Measurements from ENCODE around the gene NEURL1.

Gene NEURL1

DNA sequence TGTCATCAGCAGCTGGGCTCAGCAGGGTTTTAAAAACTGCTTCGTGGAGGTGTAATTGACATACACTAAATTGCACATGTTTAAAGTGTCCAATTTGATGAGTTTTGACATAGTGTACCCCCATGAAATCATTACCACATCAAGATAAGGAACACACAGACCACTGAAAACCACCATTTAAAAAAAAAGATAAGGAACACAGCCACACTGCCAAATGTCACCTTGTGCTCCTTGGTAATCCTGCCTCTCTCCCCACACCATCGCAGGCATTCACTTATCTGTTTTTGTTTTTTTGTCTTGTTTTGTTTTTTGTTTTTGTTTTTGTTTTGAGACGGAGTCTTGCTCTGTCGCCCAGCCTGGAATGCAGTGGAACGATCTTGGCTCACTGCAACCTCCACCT is 75.0 kb downstream of the NEURL1 start:
- DNase-seq: no peak

DNA sequence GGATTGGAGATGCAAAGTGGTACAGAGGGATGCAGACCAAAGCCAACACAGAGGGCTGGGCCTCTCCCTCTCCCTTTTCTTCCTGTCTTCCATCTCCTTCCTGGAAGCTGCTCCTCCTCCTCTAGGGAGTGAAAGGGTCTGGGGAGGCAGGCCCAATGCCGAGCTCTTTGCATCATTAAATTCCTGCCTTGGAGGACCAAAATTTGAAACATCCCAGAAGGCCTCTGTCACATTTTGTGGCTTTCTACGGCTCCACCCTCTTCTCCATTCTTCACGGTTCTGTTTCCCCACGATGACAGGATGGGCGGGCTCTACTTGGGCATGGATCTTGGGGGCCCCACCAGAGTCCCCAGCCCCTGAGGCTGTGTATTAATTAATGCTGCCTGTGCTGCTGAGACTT is 76.4 kb downstream of the NEURL1 start:
- no peak for DNase-seq

DNA sequence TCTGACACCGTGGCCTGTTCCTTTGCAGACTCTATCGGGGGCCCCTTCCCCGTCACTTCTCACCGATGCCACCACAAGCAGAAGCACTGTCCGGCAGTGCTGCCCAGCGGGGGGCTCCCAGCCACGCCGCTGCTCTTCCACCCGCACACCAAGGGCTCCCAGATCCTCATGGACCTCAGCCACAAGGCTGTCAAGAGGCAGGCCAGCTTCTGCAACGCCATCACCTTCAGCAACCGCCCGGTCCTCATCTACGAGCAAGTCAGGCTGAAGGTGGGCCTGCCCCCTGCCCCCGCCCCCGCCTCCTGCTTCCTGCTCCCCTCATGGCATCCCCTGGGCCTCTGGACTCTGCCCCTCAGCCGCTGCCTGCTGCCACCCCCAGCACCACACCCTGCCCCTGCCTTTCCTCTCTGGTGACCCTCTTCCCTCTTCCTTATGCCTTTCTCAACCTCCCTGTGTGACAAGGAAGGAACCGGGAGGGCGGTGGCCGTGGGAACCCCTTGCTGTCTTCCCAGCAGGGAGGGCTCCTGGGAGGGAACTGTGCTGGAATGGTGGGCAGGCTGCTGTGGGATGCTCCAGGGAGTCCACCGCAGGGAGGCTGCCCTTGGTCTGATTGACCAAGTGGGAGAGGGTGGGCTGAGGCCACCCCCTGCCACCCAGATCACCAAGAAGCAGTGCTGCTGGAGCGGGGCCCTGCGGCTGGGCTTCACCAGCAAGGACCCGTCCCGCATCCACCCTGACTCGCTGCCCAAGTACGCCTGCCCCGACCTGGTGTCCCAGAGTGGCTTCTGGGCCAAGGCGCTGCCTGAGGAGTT is 77.5 kb downstream of the NEURL1 start:
- DNase-seq: no peak

DNA sequence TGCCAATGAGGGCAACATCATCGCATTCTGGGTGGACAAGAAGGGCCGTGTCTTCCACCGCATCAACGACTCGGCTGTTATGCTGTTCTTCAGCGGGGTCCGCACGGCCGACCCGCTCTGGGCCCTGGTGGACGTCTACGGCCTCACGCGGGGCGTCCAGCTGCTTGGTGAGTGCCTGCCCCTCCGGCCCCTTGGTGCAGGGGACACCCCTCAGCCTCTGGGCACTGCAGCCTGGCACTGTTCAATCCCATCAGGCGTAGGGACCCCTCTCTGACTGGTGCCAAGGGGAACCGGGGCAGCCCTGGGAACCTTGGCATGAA is 78.1 kb downstream of the NEURL1 start:
- DNase-seq: no peak

DNA sequence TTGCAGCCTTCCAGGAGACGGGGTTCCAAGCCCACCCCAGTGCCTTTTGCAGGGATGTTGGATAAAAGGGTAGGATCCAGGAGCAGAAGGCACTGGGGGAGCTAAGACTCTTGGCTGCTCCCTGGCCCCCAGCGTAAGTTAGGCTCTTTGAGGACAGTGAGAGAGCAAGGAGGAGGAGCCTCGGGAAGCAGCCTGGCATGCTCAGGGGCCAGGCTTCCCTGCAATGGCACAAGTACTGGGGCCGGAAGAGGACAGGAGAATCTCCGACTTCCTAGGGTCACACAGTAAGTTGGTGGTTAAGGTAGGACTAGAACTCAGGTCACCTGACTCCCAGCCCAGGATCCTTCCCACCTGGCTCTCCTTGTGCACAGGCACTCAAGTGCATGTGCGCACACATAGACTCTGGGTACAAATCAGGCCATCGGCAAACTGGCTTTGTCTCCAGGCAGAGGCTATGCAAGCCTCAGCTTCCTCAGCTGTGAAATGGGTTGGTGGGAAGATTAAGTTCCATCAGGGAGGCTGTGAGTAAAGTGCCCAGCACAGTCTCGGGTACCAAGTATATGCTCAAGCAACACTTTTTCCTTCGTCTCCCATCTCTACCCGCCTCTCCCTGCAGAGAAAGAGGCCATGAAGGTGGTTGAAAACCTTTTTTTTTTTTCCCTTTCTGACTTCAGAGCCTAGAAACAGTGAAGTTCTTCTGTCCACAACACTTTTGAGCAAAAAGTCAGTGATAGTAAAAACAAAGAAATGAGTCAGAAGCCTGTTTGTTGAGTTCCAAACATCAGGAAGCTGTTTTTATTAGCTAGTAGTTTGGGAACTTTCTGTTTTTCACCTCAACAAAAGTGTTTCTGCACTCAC is 79.1 kb downstream of the NEURL1 start:
- no peak for DNase-seq

DNA sequence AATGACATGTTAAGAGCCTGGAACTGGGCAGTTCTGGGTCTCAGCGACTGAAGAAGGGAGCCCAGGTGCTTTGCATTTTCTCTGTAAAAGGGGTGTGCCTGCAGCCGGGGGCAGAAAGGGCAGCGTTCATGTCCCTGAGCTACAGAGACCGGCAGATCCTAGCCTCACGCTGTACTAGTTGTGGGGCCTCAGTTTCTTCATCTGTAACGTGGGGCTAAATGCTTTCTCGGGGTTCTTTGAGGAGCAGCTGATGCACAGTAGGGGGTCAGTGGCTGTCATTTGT is 79.6 kb downstream of the NEURL1 start:
- DNase-seq: no peak

DNA sequence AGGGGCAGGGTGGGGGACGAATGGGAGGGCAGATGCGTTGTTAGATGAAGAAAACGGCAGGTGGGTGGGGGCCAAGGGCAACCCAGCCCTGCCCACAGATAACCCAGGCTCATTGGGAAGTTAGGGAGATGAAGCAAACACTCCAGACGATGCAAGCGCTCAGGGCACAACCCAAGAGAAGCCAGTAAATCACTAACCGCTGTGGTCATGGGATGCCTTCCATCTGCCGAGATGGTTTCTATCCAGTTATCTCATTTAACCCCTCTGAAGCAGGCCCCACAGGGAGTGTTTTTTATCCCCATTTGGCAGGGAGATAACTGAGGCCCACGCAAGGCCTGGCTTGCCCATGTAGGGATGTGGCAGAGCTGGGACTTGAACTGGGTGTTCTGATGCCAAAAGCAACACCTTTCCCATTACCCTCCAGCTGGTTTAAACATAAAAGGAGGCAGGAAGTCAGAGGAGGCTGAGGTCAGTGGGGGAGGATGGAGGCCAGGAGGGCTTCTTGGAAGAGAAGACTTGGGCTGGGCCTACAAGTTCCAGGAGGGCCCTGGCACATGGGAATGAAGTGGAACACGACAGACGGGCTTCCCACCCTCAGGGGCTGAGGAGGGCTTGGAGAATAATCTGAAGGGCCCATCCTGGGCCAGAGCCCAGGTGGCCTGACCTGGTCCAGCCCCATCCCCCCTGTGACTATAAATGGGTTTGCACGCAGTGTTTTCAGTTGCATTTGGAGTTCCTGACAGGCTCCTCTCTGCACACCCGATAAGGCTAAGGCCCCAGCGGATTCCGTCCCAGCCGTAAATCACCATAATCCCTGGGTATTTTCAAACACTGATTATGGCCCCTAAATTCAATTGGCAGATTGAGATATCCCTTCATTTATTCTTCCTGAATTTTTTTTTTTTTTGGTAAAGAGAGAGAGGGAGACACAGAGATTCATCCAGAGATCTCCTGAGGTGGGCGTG is 80.9 kb downstream of the NEURL1 start:
- DNase-seq: no peak

DNA sequence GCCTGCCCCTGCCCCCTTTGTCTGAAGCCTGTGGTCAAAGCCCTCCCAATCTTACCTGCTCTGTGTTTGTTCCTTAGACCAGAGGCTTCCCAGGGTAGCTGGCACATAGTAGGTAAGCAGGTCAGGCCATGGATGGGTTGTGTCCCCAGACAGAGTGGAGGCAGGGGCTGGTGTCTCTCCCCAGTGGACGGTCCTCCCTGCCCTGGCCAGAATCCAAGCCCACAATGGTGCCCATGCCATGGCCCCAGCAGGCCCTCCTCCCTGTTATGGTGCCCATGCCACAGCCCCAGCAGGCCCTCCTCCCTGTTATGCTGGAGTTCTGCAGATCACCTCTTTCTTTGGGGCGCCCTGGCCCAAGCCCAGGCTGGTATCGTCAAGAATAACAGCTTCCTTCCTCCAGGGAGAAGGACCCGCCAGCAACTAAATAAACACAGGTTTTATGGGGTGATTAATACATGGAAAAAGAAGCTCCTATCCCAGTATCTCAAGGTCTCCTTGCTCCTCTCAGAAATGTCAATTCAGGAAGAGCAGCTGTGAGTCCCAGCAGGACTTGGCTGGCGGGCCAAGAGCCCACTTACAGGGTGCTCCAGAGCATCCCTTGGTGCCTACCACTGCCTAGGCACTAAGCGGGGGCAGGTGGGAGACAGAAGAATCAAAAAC is 82.0 kb downstream of the NEURL1 start:
- DNase-seq: no peak

DNA sequence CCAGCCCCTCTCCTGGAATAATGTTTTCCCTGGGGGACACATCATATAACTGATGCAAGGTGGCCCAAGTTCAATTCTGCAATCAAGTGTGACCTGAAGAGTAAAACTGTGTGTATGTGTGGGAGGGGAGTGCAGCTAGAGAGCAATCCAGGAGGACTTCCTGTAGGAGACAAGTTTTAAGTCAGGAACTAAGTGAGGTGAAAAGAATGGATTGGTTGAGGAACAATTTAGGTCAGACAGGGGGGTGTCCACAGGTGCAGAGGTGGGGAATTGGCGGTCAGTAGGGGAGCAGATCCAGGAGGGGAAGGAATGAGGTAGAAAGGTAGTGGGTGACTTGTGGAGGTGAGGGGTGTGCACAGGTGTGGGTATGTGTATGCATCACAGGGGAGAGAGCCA is 82.6 kb downstream of the NEURL1 start:
- no peak for DNase-seq

DNA sequence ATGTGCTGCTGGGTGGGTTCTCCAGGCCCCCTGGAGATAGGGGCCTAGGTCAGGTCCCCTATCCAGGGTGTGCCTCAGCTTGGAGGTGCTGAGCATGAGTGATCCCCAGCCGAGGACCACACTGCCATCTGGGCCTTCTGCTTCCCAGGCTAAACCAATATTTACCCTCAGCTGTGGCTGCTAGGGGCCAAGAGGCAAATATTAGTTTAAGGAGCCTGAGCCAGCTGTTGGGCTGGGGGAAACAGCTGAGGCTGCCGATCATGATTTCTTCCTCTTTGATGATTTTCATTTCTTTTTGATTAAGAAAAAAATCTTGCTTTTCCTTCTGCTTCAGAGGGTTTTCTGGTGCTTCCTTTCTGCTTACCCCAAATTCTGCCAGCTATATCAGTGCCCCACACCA is 83.4 kb downstream of the NEURL1 start:
- no peak for DNase-seq

DNA sequence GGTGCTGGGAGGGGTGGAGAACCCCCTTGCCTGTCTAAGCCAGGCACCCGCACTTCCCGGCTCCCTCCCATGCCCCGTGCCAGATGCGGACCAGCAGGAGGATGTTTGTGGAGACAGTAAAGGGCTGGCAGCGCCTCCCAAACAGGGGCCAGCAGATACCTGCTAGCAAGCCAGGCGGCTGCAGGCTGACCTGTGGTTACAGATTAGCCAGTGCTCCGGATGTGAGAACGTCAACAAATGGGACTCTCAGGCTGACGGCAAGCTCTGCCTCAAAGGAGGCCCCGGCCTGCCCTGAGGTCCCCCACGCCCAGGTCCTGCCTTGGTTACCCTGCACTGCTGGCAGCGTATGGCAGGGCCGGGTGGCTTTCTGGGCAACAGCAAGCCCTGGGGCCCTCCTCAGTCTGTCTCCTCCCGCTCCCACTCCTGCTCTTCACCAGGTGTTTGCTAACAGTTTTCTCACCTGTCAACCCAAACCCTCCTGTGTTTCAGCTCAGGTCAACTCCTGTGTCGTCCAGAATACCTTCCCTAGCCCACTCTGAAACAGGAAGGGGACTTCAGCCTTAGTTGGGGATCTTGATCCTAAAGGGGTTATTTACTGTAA is 85.4 kb downstream of the NEURL1 start:
- DNase-seq: no peak

DNA sequence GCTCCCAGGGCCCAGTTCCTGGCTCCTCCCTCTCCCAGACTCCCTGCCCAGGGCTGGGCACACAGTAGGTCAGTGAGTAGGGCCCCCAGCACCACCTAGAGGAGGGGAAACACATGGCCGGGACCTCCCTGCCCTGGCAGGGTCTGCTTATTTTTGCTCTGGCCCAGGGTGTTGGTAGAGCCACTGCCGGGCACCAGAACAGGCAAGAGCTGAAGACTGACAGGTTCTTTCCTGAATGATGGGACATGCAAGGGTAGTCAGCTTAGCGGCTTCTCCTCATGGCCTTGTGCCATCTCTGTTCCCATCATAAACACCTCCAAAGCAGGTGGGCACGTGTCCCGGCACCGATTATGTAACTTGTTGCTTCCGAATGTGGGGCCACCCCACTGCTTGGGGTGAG is 86.5 kb downstream of the NEURL1 start:
- DNase-seq: no peak

DNA sequence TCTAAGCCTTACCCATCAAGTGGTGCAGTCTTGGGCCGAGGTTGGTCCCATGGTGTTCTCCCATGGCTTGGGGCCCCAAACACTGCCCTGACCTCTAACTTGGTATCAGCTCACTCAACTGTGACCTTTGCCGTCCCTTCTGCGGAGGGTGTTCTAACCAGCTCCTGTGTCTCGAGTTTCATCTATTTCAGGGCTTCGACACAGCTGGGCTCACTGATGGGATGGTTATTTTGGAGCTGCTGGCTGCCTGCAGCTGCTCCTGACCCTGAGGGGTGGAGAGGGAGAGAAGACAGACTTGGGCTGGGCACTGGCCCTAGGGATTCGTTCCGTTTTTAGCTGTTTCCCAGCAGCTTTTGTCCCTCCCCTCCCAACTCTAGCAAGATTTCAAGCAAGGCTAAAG is 86.9 kb downstream of the NEURL1 start:
- no peak for DNase-seq

DNA sequence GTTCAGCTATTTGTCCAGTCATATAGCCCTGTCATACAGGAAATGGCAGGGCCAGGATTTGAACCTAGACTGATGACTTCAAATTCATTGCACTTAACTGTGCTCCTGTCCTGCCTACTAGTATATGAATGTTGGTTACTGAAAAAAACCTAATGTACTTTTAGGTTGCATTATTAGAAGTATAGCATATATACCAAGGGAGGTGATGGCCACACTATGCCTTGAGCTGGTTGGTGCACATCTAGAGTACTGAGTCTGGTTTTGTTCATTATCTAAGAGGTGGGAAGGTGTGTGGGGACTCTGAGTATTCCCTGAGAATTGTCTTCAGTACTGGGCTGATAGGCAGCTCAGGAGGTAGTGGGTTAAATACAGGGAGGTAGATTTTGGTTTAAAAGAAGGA is 88.0 kb downstream of the NEURL1 start:
- no peak for DNase-seq

DNA sequence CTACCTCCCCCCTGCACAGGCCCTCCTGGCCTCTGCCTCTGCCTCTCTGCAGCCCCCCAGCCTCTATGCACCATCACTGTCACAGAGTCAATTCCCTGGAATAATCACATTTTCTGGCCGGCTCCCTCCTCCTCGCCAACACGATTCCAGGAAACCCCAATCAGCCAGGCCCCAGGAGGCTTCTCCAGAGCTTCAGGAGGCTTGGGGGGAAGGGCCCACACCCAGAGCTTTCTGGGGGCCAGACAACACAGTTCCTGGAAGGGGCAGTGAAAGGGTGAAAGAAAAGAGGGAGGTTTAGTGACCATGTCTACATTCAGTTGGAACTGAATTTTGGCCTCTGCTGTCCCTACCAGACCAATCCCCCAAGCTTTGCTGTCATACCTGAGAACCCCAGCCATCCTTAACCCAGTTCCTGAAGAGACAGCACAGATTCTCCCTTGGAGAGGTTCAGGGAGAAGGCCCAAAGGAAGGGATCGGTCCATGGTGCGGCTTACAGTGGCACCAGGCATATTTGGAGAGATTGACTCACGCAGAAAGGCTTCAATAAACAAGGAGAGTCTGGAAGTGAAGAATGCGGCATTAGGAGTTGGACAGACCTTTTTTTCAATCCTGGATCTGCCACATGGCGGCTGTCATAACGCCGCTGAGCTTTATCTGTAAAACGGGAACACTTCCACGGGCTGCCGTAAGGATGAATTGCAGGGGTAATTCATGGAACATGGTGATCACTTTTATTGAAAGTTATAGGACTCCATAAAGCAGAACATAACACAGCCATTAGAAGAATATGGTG is 89.0 kb downstream of the NEURL1 start:
- no peak for DNase-seq

DNA sequence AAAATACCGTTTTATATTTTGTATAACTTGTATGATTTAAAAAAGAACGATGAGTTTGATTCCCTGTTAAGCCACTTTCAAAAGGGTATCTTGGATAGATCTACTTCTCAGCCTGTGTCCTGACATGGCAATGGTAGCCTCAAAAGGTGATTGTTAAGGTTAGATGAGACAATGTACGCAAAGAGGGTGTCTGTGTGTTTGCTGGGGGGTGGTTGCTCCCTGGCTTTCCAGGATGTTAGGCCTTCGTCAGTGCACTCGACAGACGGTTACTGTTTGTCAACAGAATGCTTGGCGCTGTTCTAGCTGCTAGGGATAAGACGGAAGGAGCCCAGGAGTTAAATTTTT is 90.3 kb downstream of the NEURL1 start:
- peak; percentile 12 for DNase-seq

DNA sequence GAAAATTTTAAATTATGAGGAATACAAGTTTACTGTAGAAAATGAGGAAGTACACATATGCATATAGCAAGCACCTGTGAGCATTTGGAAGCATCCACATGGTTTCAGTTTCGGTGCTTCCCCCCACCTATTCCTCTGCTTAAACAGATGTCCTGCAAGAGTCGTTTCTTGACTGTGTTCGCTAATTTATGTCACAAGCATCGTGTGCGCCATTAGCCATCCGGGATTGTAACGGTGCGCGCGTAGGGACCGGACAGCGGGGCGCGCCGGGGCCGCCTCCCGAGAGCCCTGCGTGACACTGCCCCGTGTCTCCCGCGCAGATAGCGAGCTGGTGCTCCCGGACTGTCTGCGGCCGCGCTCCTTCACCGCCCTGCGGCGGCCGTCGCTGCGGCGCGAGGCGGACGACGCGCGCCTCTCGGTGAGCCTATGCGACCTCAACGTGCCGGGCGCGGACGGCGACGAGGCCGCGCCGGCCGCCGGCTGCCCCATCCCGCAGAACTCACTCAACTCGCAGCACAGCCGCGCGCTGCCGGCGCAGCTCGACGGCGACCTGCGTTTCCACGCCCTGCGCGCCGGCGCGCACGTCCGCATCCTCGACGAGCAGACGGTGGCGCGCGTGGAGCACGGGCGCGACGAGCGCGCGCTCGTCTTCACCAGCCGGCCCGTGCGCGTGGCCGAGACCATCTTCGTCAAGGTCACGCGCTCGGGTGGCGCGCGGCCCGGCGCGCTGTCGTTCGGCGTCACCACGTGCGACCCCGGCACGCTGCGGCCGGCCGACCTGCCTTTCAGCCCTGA is 90.9 kb downstream of the NEURL1 start:
- peak; percentile 74 for DNase-seq

DNA sequence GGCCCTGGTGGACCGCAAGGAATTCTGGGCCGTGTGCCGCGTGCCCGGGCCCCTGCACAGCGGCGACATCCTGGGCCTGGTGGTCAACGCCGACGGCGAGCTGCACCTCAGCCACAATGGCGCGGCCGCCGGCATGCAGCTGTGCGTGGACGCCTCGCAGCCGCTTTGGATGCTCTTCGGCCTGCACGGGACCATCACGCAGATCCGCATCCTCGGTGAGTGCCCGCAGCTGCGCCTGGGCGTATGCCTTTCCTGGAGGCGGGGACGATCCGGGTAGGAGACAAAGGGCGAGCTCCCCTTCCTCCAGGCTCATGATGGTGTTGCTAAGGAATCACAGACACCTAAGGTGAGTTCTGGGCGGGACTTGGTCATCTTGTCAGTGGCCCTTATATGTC is 91.5 kb downstream of the NEURL1 start:
- no peak for DNase-seq

DNA sequence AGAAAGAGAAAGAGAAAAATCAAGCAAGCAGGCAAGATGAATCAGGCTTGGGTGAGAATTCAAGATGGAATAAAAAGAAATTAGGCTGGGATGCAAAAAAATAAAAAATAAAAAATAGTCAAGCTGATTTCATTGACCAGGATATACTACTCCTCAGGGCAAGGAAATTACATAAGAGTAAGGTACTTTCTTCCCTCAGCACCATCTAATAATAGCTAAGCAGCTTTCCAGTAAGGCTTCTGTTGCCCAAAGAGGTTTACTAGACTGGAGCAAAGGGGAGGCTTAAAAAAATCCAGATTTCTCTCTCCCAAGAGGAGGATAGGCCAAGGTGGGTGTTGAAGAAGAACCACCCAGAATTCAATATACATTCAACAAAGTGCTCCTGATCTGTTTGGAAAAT is 93.6 kb downstream of the NEURL1 start:
- no peak for DNase-seq

DNA sequence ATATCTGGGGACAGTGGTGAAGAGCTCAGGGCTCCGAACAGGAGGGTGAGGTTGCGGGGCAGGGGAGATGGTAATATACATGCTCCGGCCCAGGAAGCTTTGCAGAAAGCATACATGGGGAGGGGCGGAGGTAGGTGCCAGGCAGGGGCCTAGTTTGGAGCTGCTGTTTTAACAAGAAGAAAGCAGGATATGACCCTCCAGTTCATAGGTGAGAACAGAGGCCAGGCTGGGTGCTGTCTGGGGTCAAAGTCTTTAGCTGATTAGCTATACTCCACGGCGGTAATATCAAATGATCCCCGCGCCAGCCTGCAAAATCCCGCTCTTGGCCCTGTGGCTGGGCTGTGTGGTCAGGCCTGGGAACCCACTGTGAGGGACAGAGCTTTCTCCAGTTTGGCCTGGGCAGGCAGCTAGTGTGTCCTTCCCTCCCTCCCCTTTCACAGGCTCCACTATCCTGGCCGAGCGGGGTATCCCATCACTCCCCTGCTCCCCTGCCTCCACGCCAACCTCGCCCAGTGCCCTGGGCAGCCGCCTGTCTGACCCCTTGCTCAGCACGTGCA is 95.6 kb downstream of the NEURL1 start:
- no peak for DNase-seq

DNA sequence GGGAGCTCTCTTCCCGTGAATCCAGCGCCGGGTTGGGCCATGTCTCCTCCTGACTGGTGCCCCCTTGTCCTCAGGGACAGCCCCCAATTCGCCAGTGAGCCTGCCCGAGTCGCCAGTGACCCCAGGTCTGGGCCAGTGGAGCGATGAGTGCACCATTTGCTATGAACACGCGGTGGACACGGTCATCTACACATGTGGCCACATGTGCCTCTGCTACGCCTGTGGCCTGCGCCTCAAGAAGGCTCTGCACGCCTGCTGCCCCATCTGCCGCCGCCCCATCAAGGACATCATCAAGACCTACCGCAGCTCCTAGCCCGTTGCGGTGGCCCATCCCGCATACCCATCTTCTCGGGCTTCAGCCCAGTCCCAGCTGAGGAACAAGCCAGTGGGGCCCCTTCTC is 96.6 kb downstream of the NEURL1 start:
- DNase-seq: no peak

Measured in activated CD4-positive, alpha-beta T cell treated with anti-CD3 and anti-CD28 coated beads for 48 hours (primary cell).